Body of pancreas (tissue), 4 donors: ENCODE data around the gene ARHGAP1. TPM values are rescaled to one million over a fixed set of nuclear protein-coding genes. Genes with fewer than 3 reads are reported as not detected.

Experiments
- ATAC-seq: fragments of 150-250 bp; one replicate; pipeline ENCODE4 v1.9.1; 2016
- DNase-seq, 4 donors: peaks; one replicate each; pipeline ENCODE4 v3.0.0-alpha.2; 2019
- H3K27ac ChIP-seq, 4 donors: fragments of 200-600 bp; sonication (generic); 1 replicate in 3 of 4; 2 replicates in 1 of 4; pipeline versions ENCODE4 v1.5.1 to v1.6.1; 2016 to 2019; ENCODE audit warnings: mild to moderate bottlenecking in 1 of 4, mixed read lengths in 1 of 4, moderate library complexity in 1 of 4
- H3K27me3 ChIP-seq, 2 donors: fragments of 200-600 bp; sonication (generic); one replicate each; pipeline ENCODE4 v1.6.0; 2016; ENCODE audit warnings: mild to moderate bottlenecking in 1 of 2
- H3K36me3 ChIP-seq, 2 donors: fragments of 200-600 bp; sonication (generic); replicated peaks in 1 of 2; 2 replicates each; pipeline ENCODE4 v1.5.1; 2016; ENCODE audit warnings: low read depth in 2 of 2; ENCODE audit not compliant: insufficient read depth in 1 of 2
- H3K4me1 ChIP-seq: fragments of 200-600 bp; sonication (generic); one replicate; pipeline ENCODE4 v1.6.0; 2016
- H3K4me3 ChIP-seq, 2 donors: fragments of 200-600 bp; sonication (generic); 1 replicate in 1 of 2; 2 replicates in 1 of 2; pipeline ENCODE4 v1.5.1; 2016 to 2019
- H3K9me3 ChIP-seq, 3 donors: fragments of 200-600 bp; sonication (generic); 1 replicate in 2 of 3; 2 replicates in 1 of 3; pipeline ENCODE4 v1.5.1; 2016
- POLR2A ChIP-seq, 3 donors: fragments of 450-650 bp; IDR thresholded peaks; one replicate each; pipeline ENCODE4 v1.6.1; 2016; ENCODE audit warnings: antibody characterized with exemption in 3 of 3, mild to moderate bottlenecking in 2 of 3
- WGBS, 2 donors: methylation state at CpG; one replicate each; pipeline ENCODE4 v1.1.5; 2017; 5-methylcytosine and 5-hydroxymethylcytosine counted together
- intact Hi-C: fragments of 100-400 bp; cut with DNase I; formaldehyde crosslinking; loops from one replicate; pipeline ENCODE4 v1.15.1; 2023
- total RNA-seq, 2 donors: library from RNA; depleted of rRNA; stranded (reverse); fragments of >200 nt; gene quantifications; one replicate each; pipeline ENCODE4 v1.1.0, GENCODE V29; 2016
- TF ChIP-seq, protein P1 (sequence below), 7 experiments: fragments of 450-650 bp in 4 of 7; fragments of 200-600 bp in 3 of 7; sonication (generic) in 3 of 7; IDR thresholded peaks; one replicate each; pipeline ENCODE4 v1.5.1; 2016 to 2019; ENCODE audit warnings: antibody characterized with exemption in 7 of 7

Gene ARHGAP1
- 10 to 100 TPM; 27.8 to 43.5 TPM for total RNA-seq

DNA sequence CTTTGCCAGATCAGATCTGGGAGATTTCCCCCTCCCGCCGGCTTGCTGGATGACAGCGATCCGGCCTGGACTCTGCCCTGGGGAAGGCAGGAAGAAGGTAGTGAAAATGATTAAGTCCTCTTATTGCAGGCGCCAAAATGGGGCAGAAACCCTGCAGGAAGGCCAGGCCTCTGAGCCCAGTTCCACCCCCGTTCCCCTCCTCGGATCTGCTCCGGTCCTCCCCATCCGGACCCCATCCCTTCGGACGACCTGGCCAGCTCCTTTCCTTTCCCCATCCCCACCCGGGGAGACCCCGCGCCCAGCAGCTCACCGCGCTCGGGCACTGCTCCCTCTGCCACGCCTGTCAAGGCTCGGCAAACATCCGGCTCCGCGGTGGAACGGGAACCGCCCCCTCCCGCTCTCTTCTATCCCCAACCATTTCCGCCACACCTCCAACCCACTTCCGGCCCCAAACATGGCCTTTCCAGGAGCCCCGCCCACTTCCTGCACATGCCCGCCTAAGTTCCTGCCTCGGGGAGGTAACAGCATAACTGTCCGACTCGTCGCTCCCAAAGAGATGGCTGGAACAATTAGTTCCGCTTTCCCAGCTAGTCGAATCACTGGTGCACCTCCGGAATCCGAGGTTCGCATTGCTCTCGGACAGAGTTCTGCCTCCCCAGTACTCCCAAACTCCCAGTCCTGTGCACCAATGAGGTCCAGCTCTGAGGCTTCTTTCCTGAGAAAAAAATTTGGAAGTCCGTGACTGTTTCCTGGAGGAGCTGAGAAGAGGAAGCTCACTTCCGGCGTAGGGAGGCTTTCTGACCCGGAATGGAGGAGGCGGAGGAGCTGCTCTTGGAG, at the start of gene ARHGAP1, which contains the start of gene ZNF408:
TSS of gene ARHGAP1 (minus strand) at position 379 of the 837 bp plus-strand sequence. CDS start 4,512 bp downstream, outside the sequence.
TSS of gene ZNF408 (plus strand) at position 791 of the 837 bp plus-strand sequence. CDS start at position 808, 17 bp downstream.
- Histone ChIP-seq H3K9me3 (no peaks in the 10 kb centered on the region), H3K4me1 (peaks cover 40% of the 10 kb centered on the region), H3K27ac (peak within 1 kb of the TSS; percentile 74 to 94 (median 92)), H3K4me3 (peak within 1 kb of the TSS; percentile 90 to 99), H3K36me3 (peaks cover 7 to 20% of the 10 kb centered on the region in 2 donors), H3K27me3 (no peaks in the 10 kb centered on the region)
- TF ChIP-seq, protein P1, sequence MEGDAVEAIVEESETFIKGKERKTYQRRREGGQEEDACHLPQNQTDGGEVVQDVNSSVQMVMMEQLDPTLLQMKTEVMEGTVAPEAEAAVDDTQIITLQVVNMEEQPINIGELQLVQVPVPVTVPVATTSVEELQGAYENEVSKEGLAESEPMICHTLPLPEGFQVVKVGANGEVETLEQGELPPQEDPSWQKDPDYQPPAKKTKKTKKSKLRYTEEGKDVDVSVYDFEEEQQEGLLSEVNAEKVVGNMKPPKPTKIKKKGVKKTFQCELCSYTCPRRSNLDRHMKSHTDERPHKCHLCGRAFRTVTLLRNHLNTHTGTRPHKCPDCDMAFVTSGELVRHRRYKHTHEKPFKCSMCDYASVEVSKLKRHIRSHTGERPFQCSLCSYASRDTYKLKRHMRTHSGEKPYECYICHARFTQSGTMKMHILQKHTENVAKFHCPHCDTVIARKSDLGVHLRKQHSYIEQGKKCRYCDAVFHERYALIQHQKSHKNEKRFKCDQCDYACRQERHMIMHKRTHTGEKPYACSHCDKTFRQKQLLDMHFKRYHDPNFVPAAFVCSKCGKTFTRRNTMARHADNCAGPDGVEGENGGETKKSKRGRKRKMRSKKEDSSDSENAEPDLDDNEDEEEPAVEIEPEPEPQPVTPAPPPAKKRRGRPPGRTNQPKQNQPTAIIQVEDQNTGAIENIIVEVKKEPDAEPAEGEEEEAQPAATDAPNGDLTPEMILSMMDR (IDR thresholded peaks at IDR 0.05), result peak in 2 of 7 experiments; percentile 2 to 7
- TF ChIP-seq POLR2A (IDR thresholded peaks at IDR 0.05), result peak; percentile 71 to 93 (median 88)
- WGBS, 2 donors, result 0 to 1% methylated on average over 39 to 43 of the region's 44 CpGs
- ATAC-seq (peak; percentile 99), DNase-seq (peak; percentile 99)
- intact Hi-C loops, result no loop called here

DNA sequence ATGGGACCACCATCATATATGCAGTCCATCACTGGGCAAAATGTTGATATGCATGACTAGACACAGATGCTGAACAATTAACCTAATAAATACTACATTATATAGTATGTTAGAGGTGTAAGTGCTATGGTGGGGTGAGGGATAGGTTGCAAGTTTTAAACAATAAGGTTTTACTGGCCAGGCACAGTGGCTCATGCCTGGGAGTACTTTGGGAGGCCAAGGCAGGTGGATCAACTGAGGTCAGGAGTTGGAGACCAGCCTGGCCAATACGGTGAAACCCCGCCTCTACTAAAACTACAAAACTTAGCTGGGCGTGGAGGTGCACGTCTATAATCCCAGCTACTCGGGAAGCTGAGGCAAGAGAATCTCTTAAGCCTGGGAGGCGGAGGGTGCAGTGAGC, 46.7 kb upstream of the ARHGAP1 start:
- H3K9me3 ChIP-seq, result no peaks in the 10 kb centered on the region
- no peak overlapping the region for H3K27ac ChIP-seq
- no peaks in the 10 kb centered on the region for H3K4me1 ChIP-seq
- intact Hi-C loops, result no loop called here
- WGBS, 2 donors, result 94 to 95% methylated on average over 6 of the region's 6 CpGs
- no peak overlapping the region for H3K4me3 ChIP-seq
- DNase-seq (no peak), ATAC-seq (no peak)
- TF ChIP-seq, protein P1 (IDR thresholded peaks at IDR 0.05), result no peak
- TF ChIP-seq POLR2A (IDR thresholded peaks at IDR 0.05), result no peak
- H3K27me3 ChIP-seq, result no peaks in the 10 kb centered on the region
- peaks cover 6 to 31% of the 10 kb centered on the region in 2 donors for H3K36me3 ChIP-seq

DNA sequence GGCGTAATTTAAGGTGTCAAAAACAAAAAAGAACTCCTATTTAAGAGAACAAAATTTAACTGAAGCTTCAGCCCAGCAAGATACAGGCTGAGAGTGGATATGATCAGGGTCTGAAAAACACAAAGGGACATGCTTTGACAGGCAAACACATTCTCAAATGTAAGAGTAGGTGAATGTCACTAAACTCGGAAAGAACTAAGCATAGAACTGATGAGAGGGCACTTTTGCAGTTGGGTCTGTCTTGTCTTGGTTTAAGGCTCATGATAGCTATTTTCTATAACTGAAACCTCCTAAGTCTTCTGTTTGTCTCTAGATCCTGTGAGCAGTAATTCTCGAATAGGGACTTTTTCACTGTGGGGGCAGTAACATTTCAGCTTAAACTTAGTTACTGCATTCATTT, 45.6 kb upstream of the ARHGAP1 start:
- Histone ChIP-seq H3K9me3 (no peaks in the 10 kb centered on the region), H3K36me3 (peaks cover 6 to 30% of the 10 kb centered on the region in 2 donors), H3K27me3 (no peaks in the 10 kb centered on the region), H3K4me1 (no peaks in the 10 kb centered on the region), H3K4me3 (no peak overlapping the region), H3K27ac (no peak overlapping the region)
- WGBS, 2 donors, result 87 to 91% methylated on average over 3 of the region's 3 CpGs
- TF ChIP-seq POLR2A (IDR thresholded peaks at IDR 0.05), result no peak
- TF ChIP-seq, protein P1 (IDR thresholded peaks at IDR 0.05), result no peak
- intact Hi-C loops, result no loop called here
- ATAC-seq (no peak), DNase-seq (no peak)

DNA sequence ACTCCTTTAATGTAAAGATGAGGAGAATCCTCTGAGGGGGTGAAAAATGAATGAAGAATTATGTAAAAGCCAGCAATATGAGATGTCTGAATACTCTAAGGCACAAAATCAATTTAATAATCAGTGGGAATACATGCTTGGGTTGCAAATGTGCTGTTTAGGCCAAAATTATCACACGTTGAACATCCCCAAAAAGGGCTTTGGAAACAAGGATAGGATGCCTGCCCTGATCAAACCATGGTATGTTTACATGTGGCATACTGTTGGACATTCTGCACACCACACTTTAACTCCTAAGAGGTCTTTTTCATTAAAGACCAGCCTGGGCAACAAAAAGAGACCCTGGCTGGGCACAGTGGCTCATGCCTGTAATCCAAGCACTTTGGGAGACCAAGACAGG, 44.9 kb upstream of the ARHGAP1 start:
- H3K4me1 ChIP-seq, result no peaks in the 10 kb centered on the region
- no peaks in the 10 kb centered on the region for H3K9me3 ChIP-seq
- ATAC-seq, result no peak
- DNase-seq, result no peak
- H3K4me3 ChIP-seq, result no peak overlapping the region
- TF ChIP-seq, protein P1 (IDR thresholded peaks at IDR 0.05), result no peak
- no peak for TF ChIP-seq POLR2A (IDR thresholded peaks at IDR 0.05)
- H3K27ac ChIP-seq, result no peak overlapping the region
- H3K36me3 ChIP-seq, result peaks cover 6 to 23% of the 10 kb centered on the region in 2 donors
- intact Hi-C loops, result no loop called here
- no peaks in the 10 kb centered on the region for H3K27me3 ChIP-seq
- 85 to 89% methylated on average over 1 of the region's 1 CpG for WGBS, 2 donors
